NCI-H1417 treated with DMSO at 0.1 percent for 48 hours (cell line): ENCODE data around the gene SMYD3.
"Not testable (repeated sequence)": the region's sequence is repeated elsewhere in the genome, so short reads cannot be mapped to it uniquely, and the experiment has no call there.

Experiments
- DNase-seq: peaks from one replicate; lab custom pipeline; 2025; lab: John Stamatoyannopoulos, UW

Gene SMYD3

DNA sequence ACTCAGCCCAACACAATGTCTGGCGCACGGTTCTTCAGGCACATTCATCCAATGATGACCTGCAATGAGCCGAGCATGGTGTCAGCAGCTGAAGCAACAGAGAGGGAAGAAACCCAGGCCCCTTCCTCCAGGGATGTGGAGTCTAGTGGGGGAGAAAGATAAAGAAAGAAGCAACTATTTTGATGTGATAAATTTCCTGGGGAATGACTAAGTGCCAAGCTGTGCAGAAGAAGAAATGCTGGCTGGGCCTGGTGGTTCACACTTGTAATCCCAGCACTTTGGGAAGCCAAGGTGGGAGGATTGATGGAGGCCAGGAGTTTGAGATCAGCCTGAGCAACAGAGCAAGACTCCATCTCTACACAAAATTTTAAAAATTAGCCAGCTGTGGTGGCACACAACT is 790.5 kb downstream of the SMYD3 start:
- DNase-seq = no peak

DNA sequence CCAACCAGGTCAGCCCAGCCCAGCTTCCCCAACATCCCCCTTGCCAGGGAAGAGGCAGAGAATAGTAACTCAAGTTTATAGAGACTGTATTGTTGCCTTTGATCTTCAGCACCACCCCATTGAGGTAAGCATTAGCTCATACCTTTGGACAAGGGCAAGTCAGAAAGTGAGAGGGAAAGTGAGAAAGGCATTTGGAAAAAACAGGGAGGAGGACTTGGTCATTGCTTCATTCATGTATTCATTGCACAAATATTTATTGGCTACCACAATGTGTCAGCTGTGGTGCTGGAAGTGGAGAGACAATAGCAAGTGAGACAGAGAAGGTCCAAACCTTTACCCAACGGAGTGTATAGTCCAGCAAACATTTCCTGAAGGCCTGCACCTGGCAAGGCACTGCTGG is 791.1 kb downstream of the SMYD3 start:
- no peak for DNase-seq

GRCh38 chr1:245715291-245715701 is 791.8 kb downstream of the SMYD3 start:
- DNase-seq = no peak

DNA sequence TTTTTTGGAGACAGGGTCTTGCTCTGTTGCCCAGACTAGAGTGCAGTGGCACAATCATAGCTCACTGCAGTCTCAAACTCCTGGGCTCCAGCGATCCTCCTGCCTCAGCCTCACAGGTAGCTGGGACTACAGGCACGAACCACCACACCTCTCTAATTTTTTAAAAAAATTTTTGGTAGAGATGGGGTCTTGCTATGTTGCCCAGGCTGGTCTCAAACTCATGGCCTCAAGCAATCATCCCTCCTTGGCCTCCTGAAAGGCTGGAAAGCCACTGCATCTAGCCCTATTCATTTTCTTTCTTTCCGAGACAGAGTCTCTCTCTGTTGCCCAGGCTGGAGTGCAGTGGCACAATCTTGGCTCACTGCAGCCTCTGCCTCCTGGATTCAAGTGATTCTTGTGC is 793.1 kb downstream of the SMYD3 start:
- DNase-seq = not testable (repeated sequence)

- no peak for DNase-seq
Observed at GRCh38 chr1:245710961-245711903, 795.8 kb downstream of the SMYD3 start.

DNA sequence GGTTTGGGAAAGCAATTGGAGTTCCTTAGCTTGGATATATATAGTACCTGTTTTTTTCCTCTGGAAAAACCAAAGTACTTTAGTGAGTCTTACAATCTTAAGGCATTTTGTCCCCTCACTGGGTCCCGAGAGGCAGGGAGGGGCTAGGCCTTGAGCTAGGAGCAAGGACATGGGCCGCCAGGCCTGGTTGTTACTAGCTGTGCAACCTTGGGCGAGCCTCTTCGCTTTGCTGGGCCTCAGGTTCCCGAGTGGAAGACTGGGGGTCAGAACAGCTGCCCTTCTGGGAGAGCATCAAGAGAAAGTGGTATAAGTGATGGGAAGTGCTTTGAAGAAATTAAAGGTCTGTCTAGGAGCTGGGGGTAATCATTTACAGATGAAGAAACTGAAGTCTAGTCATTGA is 799.1 kb downstream of the SMYD3 start:
- no peak for DNase-seq

DNA sequence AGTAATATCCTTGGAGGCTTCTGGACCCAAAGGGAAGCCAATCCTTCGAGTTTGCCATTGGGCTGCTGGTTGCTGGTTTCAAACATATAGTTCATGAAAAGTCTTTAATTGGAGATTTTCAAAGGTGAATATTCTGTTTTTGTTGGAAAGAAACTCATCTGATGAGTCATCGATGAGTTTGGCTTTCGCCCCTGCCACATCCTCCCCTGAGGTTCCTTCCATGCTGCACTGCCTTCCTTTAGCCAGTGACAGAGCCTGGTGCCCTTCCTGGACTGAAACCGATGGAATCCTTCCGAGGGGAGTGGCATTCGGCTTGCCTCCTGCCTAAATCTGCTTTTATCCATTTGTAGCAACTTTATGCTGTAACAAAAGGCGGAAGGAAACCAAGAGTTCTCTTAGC is 802.3 kb downstream of the SMYD3 start:
- no peak for DNase-seq

DNA sequence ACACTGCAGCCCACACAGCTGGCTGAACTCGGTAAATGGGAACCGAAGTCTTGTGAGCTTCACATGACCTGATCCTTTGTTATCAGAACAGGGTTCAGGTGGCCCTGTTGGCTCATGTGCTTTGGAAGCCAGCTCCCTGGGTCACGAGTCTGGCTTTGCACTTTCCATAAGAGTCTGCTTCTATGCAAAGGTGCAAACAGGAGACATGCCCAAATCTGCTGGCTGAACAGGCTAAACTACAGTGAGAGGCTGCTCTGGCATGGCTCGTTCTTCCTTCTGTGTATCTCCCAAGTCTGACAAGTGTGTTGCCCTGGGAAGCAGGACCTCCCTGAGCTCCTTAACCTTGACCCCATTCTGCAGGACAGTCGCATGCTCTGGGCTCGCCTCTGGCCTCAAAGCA is 802.7 kb downstream of the SMYD3 start:
- DNase-seq = no peak

- no peak for DNase-seq
Observed at GRCh38 chr1:245702346-245702745, 804.7 kb downstream of the SMYD3 start.

DNA sequence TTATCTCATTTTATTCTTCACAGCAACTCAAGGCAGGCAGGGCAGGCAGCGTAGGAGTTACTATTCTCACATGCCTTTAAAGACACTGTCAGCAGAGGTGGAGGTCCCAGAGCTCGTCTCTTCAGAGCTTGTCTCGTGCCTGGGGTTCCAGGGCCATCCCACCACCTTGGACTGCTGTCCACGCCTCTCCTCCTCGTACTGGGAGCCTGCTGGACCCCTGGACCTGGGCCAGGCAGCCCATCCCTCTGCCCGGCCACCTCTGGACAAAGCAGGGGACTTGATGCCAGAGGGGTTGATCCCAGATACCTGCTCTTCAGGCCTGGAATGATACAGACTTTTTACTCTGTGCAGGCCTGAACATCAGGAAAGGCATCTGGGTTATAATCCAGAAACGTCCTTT is 805.4 kb downstream of the SMYD3 start:
- DNase-seq = no peak

DNA sequence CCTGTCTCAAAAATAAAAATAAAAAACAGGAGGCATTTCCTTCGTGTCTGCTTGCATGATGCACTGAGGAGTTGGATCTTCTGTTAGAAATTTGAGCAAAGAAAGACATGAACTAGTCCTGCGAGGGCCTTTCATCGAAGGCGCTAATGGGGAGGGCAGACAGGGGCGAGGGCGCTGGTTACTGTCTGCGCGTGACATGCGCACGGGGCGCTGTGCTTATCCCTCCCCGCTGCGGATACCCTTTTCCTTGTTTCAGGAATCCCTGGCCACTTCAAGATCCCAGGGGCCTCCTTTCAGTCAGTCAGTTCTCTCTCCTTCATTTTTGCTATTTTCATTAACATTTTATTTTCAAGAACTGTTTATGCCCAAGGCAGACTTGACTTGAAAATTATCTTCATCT is 806.4 kb downstream of the SMYD3 start:
- DNase-seq = no peak
